ENCODE results near the gene BTBD9. TPM values are rescaled to one million over a fixed set of nuclear protein-coding genes. Genes with fewer than 3 reads are reported as not detected.

Gene BTBD9
- total RNA-seq, 1 experiment from 2014 or later: 8.9 TPM

DNA sequence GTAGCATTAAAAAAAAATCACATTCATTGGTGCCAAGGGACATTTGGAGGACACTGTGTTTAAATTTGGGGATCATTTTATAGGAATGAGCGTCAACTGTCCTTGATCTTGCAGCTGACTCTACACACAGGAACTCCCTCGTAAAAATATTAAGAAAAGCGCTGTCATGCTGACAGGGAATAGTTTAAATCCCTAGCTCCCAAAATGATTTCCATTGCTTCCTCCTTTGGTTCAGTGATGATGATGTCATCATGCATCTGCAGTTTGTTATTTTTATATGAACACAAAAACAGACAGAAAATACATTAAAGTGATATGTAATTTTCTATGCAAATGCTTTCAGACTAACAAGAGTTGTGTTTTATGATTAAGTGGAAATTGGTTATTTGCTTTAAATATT is 275.6 kb downstream of the BTBD9 start:
- Histone ChIP-seq H3T11ph (ENCODE audit: low read length) (no peak overlapping the region), H4K8ac (replicated peaks; ENCODE audit: insufficient read length, low read depth, low read length) (no peak overlapping the region), H2BK20ac (ENCODE audit: low read depth, low read length, poor library complexity, severe bottlenecking) (no peak overlapping the region), H2BK12ac (ENCODE audit: insufficient read length, low read depth, low read length) (no peak overlapping the region), H4K91ac (ENCODE audit: insufficient read length, low read depth, low read length) (no peak overlapping the region), H2BK120ac (ENCODE audit: low read depth, low read length, poor library complexity, severe bottlenecking) (no peak overlapping the region), H3K79me1 (ENCODE audit: insufficient read depth, low read depth, low read length, poor library complexity, severe bottlenecking) (no peaks in the 10 kb centered on the region), H2AK5ac (ENCODE audit: insufficient read length, low read length) (no peak overlapping the region), H3K27me3 (ENCODE audit: insufficient read depth, low read length) (no peaks in the 10 kb centered on the region), H3K9me3 (ENCODE audit: control insufficient read depth, low read depth, low read length) (no peaks in the 10 kb centered on the region), H4K20me1 (ENCODE audit: control insufficient read depth, insufficient read depth, insufficient read length) (no peaks in the 10 kb centered on the region), H3K79me2 (ENCODE audit: insufficient read depth, low read length) (no peaks in the 10 kb centered on the region), H3K23me2 (ENCODE audit: insufficient read length, low read depth, low read length, poor library complexity, severe bottlenecking) (no peaks in the 10 kb centered on the region), H2AFZ (ENCODE audit: low read length) (no peak overlapping the region), H3K56ac (ENCODE audit: insufficient read length, low read depth, low read length) (no peak overlapping the region), H3K9ac (ENCODE audit: extremely low read depth, insufficient read length, low read length) (no peak overlapping the region), H3K27ac (ENCODE audit: insufficient read length, low read depth, low read length) (no peak overlapping the region), H3K23ac (ENCODE audit: insufficient read length, low read depth, low read length) (no peak overlapping the region), H3K4me1 (ENCODE audit: insufficient read depth, low read length) (no peaks in the 10 kb centered on the region), H4K5ac (ENCODE audit: insufficient read length, low read depth, low read length) (no peak overlapping the region), H2BK15ac (ENCODE audit: low read depth, low read length) (no peak overlapping the region), H2BK5ac (ENCODE audit: insufficient read length, low read length) (no peak overlapping the region), H3K18ac (ENCODE audit: insufficient read length, low read depth, low read length) (no peak overlapping the region), H3K4ac (ENCODE audit: low read depth, low read length) (no peak overlapping the region), H3K14ac (ENCODE audit: insufficient read depth, low read length) (no peak overlapping the region), H3K4me2 (ENCODE audit: insufficient read depth, insufficient read length, low read length) (no peak overlapping the region)
- no CpG with 5 or more reads among the region's 3 CpGs for WGBS (ENCODE audit: extremely low coverage, insufficient read length, low lambda C conversion rate)
- H3K4me3 Mint-ChIP-seq: no peak overlapping the region
- H3K27ac Mint-ChIP-seq: no peak overlapping the region
- no peaks in the 10 kb centered on the region for H3K9me3 Mint-ChIP-seq
- no peaks in the 10 kb centered on the region; a peak in 1 of 4 replicates for H3K4me1 Mint-ChIP-seq
- DNase-seq: no peak
- no peaks in the 10 kb centered on the region for H3K27me3 Mint-ChIP-seq (ENCODE audit: low read depth)
- H3K36me3 Mint-ChIP-seq (ENCODE audit: insufficient read depth in 1 of 3, low read depth in 3 of 3): no peaks in the 10 kb centered on the region
- TF ChIP-seq, protein P1, sequence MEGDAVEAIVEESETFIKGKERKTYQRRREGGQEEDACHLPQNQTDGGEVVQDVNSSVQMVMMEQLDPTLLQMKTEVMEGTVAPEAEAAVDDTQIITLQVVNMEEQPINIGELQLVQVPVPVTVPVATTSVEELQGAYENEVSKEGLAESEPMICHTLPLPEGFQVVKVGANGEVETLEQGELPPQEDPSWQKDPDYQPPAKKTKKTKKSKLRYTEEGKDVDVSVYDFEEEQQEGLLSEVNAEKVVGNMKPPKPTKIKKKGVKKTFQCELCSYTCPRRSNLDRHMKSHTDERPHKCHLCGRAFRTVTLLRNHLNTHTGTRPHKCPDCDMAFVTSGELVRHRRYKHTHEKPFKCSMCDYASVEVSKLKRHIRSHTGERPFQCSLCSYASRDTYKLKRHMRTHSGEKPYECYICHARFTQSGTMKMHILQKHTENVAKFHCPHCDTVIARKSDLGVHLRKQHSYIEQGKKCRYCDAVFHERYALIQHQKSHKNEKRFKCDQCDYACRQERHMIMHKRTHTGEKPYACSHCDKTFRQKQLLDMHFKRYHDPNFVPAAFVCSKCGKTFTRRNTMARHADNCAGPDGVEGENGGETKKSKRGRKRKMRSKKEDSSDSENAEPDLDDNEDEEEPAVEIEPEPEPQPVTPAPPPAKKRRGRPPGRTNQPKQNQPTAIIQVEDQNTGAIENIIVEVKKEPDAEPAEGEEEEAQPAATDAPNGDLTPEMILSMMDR (conservative IDR thresholded peaks at IDR 0.05): no peak

Measured in H9 (cell line).